ENCODE measurements around the gene RHAG.

Gene RHAG

GRCh38 chr6:49636713-49637349 is at the start of gene RHAG:
TSS of gene RHAG (minus strand) at chr6:49636839. CDS start at chr6:49636812, 27 bp downstream.
- DNase-seq (ENCODE audit: low spot score), result no peak
- TF ChIP-seq, protein P1, sequence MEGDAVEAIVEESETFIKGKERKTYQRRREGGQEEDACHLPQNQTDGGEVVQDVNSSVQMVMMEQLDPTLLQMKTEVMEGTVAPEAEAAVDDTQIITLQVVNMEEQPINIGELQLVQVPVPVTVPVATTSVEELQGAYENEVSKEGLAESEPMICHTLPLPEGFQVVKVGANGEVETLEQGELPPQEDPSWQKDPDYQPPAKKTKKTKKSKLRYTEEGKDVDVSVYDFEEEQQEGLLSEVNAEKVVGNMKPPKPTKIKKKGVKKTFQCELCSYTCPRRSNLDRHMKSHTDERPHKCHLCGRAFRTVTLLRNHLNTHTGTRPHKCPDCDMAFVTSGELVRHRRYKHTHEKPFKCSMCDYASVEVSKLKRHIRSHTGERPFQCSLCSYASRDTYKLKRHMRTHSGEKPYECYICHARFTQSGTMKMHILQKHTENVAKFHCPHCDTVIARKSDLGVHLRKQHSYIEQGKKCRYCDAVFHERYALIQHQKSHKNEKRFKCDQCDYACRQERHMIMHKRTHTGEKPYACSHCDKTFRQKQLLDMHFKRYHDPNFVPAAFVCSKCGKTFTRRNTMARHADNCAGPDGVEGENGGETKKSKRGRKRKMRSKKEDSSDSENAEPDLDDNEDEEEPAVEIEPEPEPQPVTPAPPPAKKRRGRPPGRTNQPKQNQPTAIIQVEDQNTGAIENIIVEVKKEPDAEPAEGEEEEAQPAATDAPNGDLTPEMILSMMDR (conservative IDR thresholded peaks at IDR 0.05; ENCODE audit: low read depth), result no peak
- ChIA-PET CTCF (interaction anchor here (0.9 kb wide), 1 partner anchor 14 kb away, joined by 4 read pairs; no protein-coding TSS in a partner anchor), POLR2A (ENCODE audit: low non-redundant PET) (no interaction called here)
- H3K27ac ChIP-seq, result no peak within 1 kb of the TSS

- H3K27ac ChIP-seq, result no peak overlapping the region
- TF ChIP-seq, protein P1 (conservative IDR thresholded peaks at IDR 0.05; ENCODE audit: low read depth), result no peak
- CTCF ChIA-PET, result interaction anchor here (0.6 to 1.0 kb wide), 2 partner anchors 8 to 80 kb away, joined by 3 to 5 read pairs; no protein-coding TSS in a partner anchor
- DNase-seq (ENCODE audit: low spot score), result peak; percentile 22
- POLR2A ChIA-PET (ENCODE audit: low non-redundant PET), result no interaction called here
These were observed 40.1 kb upstream of the RHAG start for GRCh38 chr6:49676671-49677281.

GRCh38 chr6:49675816-49676215 is 39.2 kb upstream of the RHAG start:
- POLR2A ChIA-PET (ENCODE audit: low non-redundant PET), result no interaction called here

GRCh38 chr6:49668083-49668511 is 31.5 kb upstream of the RHAG start:
- ChIA-PET POLR2A (ENCODE audit: low non-redundant PET) (no interaction called here), CTCF (interaction anchor here (1.0 kb wide), 1 partner anchor 9 kb away, joined by 3 read pairs; no protein-coding TSS in a partner anchor)
- no peak for DNase-seq (ENCODE audit: low spot score)
- TF ChIP-seq, protein P1 (conservative IDR thresholded peaks at IDR 0.05; ENCODE audit: low read depth), result no peak
- no peak overlapping the region for H3K27ac ChIP-seq

More at GRCh38 chr6:49675816-49676215, 39.2 kb upstream of the RHAG start:
- H3K27ac ChIP-seq, result no peak overlapping the region
- no peak for DNase-seq (ENCODE audit: low spot score)
- CTCF ChIA-PET, result interaction anchor here (0.6 kb wide), 1 partner anchor 81 kb away, joined by 5 read pairs; no protein-coding TSS in a partner anchor
- TF ChIP-seq, protein P1 (conservative IDR thresholded peaks at IDR 0.05; ENCODE audit: low read depth), result no peak

DNA sequence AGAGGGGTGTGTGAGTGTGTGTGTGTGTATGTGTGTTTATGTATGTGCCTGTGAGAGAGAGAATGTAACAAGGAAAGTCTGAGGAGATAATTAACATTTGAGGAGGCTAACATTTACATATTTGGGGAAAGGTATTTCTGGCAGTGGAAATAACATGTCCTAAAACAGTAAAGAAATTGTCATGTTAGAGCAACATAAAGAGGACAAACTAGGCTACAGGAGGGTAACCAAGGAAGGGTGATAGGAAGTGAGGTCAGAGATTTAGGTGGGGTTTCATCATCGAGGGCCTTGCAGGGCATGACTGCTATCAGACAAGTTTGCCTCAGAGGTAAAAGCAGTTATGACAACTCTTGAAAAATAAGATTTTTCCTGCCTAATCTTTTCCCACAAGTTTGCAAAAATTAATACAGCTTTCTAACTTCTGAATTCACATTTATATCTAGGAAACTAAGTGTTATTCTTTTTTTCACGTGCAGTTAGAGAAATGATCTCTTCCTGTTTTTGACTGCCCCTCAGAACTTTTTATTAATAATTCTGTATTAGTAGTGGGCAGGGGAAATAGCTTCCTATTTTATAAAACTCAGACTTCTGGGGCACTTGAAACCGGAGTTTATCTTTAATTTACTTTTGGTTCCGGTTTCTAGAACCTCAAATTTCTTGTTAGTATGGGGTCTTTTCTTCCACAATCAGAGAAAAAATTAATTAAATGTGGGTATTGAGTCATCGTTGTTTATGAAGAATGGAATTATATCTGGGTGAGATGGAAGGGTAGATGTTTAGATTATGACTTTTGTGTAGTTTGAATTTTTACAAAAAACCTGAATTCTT is 30.5 kb upstream of the RHAG start:
- DNase-seq (ENCODE audit: low spot score), result no peak
- TF ChIP-seq, protein P1 (conservative IDR thresholded peaks at IDR 0.05; ENCODE audit: low read depth), result no peak
- no peak overlapping the region for H3K27ac ChIP-seq
- CTCF ChIA-PET, result interaction anchor here (0.6 kb wide), 1 partner anchor 182 kb away, joined by 3 read pairs; no protein-coding TSS in a partner anchor
- POLR2A ChIA-PET (ENCODE audit: low non-redundant PET), result no interaction called here

GRCh38 chr6:49666480-49666879 is 29.8 kb upstream of the RHAG start:
- ChIA-PET POLR2A (ENCODE audit: low non-redundant PET) (no interaction called here), CTCF (interaction anchor here (0.6 to 0.9 kb wide), 2 partner anchors 43 to 183 kb away, joined by 3 read pairs; no protein-coding TSS in a partner anchor)
- no peak overlapping the region for H3K27ac ChIP-seq
- TF ChIP-seq, protein P1 (conservative IDR thresholded peaks at IDR 0.05; ENCODE audit: low read depth), result no peak
- DNase-seq (ENCODE audit: low spot score), result no peak

Data from RWPE1 (cell line).